Liver (tissue), 2 donors: ENCODE data around the gene DSCAML1.

Experiments used
- CTCF ChIP-seq: fragments of 150-350 bp; IDR thresholded peaks from 2 replicates; pipeline ENCODE4 v1.5.1; 2017; ENCODE audit warnings: improper control_type of control experiment, low read depth, low read length; ENCODE audit not compliant: missing input control
- REST ChIP-seq: IDR thresholded peaks from 2 replicates; pipeline ENCODE4 v1.6.1; 2016; ENCODE audit warnings: antibody characterized with exemption, mild to moderate bottlenecking
- YY1 ChIP-seq: IDR thresholded peaks from 2 replicates; pipeline ENCODE4 v1.6.1; 2016; ENCODE audit warnings: antibody characterized with exemption, mild to moderate bottlenecking
- donor health status: healthy.

GRCh38 chr11:117614728-117615127, 182.3 kb downstream of the DSCAML1 start:
- TF ChIP-seq CTCF (no peak), YY1 (no peak), REST (no peak)
